Measurements from ENCODE around the gene PPP2R1A.

PPP2R1A gene

GRCh38 chr19:52273301-52273700, 83.4 kb downstream of the PPP2R1A start:
- peaks cover 0 to 16% (median 14%) of the 10 kb centered on the region in 3 donors for H3K36me3 ChIP-seq
- DNase-seq, result no peak

GRCh38 chr19:52274191-52274590, 84.3 kb downstream of the PPP2R1A start:
- no peak overlapping the region for H3K4me3 ChIP-seq
- H3K4me1 ChIP-seq, result peaks cover 0 to 23% (median 16%) of the 10 kb centered on the region in 4 donors
- H3K27ac ChIP-seq, result no peak overlapping the region
- no peak for DNase-seq
- peaks cover 0 to 22% (median 21%) of the 10 kb centered on the region in 3 donors for H3K36me3 ChIP-seq
- H3K9me3 ChIP-seq, result peaks cover 0 to 5% (median 0%) of the 10 kb centered on the region in 3 donors
- no peaks in the 10 kb centered on the region for H3K27me3 ChIP-seq
- TF ChIP-seq CTCF (IDR thresholded peaks at IDR 0.05), result no peak
- intact Hi-C loops (cut with DNase I; ENCODE audit: low total_unique reads), result loop anchor here (10.0 kb wide), 1 partner anchor 351 kb away; no protein-coding TSS in a partner anchor

More at GRCh38 chr19:52273301-52273700, 83.4 kb downstream of the PPP2R1A start:
- H3K27me3 ChIP-seq, result no peaks in the 10 kb centered on the region
- TF ChIP-seq CTCF (IDR thresholded peaks at IDR 0.05), result no peak
- H3K9me3 ChIP-seq, result no peaks in the 10 kb centered on the region
- peaks cover 0 to 28% (median 19%) of the 10 kb centered on the region in 4 donors for H3K4me1 ChIP-seq
- intact Hi-C loops (cut with DNase I; ENCODE audit: low total_unique reads), result loop anchor here (10.0 kb wide), 1 partner anchor 352 kb away; no protein-coding TSS in a partner anchor
- H3K4me3 ChIP-seq, result no peak overlapping the region
- no peak overlapping the region for H3K27ac ChIP-seq

- Histone ChIP-seq H3K9me3 (peaks cover 0 to 7% (median 0%) of the 10 kb centered on the region in 3 donors), H3K27ac (no peak overlapping the region), H3K4me1 (peaks cover 0 to 15% (median 11%) of the 10 kb centered on the region in 4 donors), H3K27me3 (no peaks in the 10 kb centered on the region), H3K36me3 (peaks cover 0 to 22% (median 21%) of the 10 kb centered on the region in 3 donors), H3K4me3 (no peak overlapping the region)
- no peak for TF ChIP-seq CTCF (IDR thresholded peaks at IDR 0.05)
- intact Hi-C loops (cut with DNase I; ENCODE audit: low total_unique reads), result loop anchor here (10.0 kb wide), 1 partner anchor 349 kb away; no protein-coding TSS in a partner anchor
- DNase-seq, result no peak
These were observed 86.1 kb downstream of the PPP2R1A start for GRCh38 chr19:52275988-52276387.

- Histone ChIP-seq H3K27me3 (no peaks in the 10 kb centered on the region), H3K27ac (no peak overlapping the region), H3K4me3 (no peak overlapping the region), H3K4me1 (peaks cover 0 to 9% (median 5%) of the 10 kb centered on the region in 4 donors), H3K9me3 (peaks cover 0 to 7% (median 0%) of the 10 kb centered on the region in 3 donors), H3K36me3 (peaks cover 5 to 34% (median 30%) of the 10 kb centered on the region in 3 donors)
- no peak for TF ChIP-seq CTCF (IDR thresholded peaks at IDR 0.05)
- no peak for DNase-seq
- intact Hi-C loops (cut with DNase I; ENCODE audit: low total_unique reads), result loop anchor here (10.0 kb wide), 1 partner anchor 347 kb away; no protein-coding TSS in a partner anchor
These were observed 87.6 kb downstream of the PPP2R1A start for GRCh38 chr19:52277471-52277870.

All from tibial artery (tissue), 4 donors.